ENCODE measurements around the gene CCDC138. TPM values are rescaled to one million over a fixed set of nuclear protein-coding genes. Genes with fewer than 3 reads are reported as not detected.

The CCDC138 gene
- total and polyA plus RNA-seq, 2 of the 13 experiments (the other 11 are each of a cell fraction or from before 2014, with no cell fraction given), result 5.6 to 32.5 TPM

- no peak overlapping the region for H2AFZ ChIP-seq (ENCODE audit: low read length)
- in situ Hi-C loops (cut with HindIII; ENCODE audit: extremely low pct_ligation_motif_present, low pct_unique_long_range_greater_than_20kb) (no loop called here), intact Hi-C loops (cut with micrococcal nuclease; ENCODE audit: unreplicated experiment) (no loop called here)
- H3K36me3 ChIP-seq (replicated peaks in 1 of 2; ENCODE audit: control insufficient read depth in 1 of 2, insufficient read depth in 2 of 2, low read length in 2 of 2), result no peaks in the 10 kb centered on the region
- peaks cover 8% of the 10 kb centered on the region; the same call in 1 of the 2 replicates for H3K4me1 ChIP-seq (ENCODE audit: insufficient read depth, low read length)
- H3K9me3 ChIP-seq (ENCODE audit: low read length), result no peaks in the 10 kb centered on the region
- H3K79me2 ChIP-seq (ENCODE audit: insufficient read depth, low read length), result no peaks in the 10 kb centered on the region
- no peak overlapping the region for H3K4me3 ChIP-seq (replicated peaks in 1 of 3; ENCODE audit: insufficient read depth in 1 of 3, low read depth in 2 of 3, low read length in 3 of 3)
- WGBS (ENCODE audit: low lambda C conversion rate), result 55% methylated on average over 11 of the region's 15 CpGs
- CTCF ChIA-PET (ENCODE audit: low intra/inter-chr PET ratio, low total read pairs), result no interaction called here
- no peak overlapping the region for H3K27ac ChIP-seq (ENCODE audit: extremely low read length, insufficient read depth, low read length)
- H3K4me2 ChIP-seq (ENCODE audit: low read depth, low read length), result no peak overlapping the region
- no peak overlapping the region for H3K9ac ChIP-seq (ENCODE audit: insufficient read depth, low read depth, low read length)
- H3K27me3 ChIP-seq (ENCODE audit: control insufficient read depth in 1 of 2, insufficient read depth in 2 of 2, low read length in 2 of 2), result peaks cover 2 to 20% of the 10 kb centered on the region in 2 experiments; a peak in 3 of 5 replicates
- no peaks in the 10 kb centered on the region; the same call in 1 of the 2 replicates for H4K20me1 ChIP-seq (ENCODE audit: insufficient read depth, low read length)
- POLR2A ChIA-PET, result no interaction called here
- ATAC-seq (no peak; the same call in 2 of the 3 replicates), FAIRE-seq (no peak), DNase-seq (ENCODE audit: low spot score) (no peak)
- TF ChIP-seq KDM1A (CRISPR knock-in tag; IDR thresholded peaks at IDR 0.05) (no peak), PAXIP1 (CRISPR knock-in tag; conservative IDR thresholded peaks at IDR 0.05) (no peak), ZNF382 (CRISPR knock-in tag; IDR thresholded peaks at IDR 0.05; ENCODE audit: borderline replicate concordance) (no peak), FOXK2 (IDR thresholded peaks at IDR 0.05) (no peak), KDM5B (CRISPR knock-in tag; IDR thresholded peaks at IDR 0.05; ENCODE audit: borderline replicate concordance) (peak; percentile 38; the same call in 1 of the 2 replicates)
- no TSS peak for BruUV-seq (replicated peaks)
These were observed 120.0 kb downstream of the CCDC138 start for GRCh38 chr2:108906403-108907077.

Data from HepG2 (cell line).